ENCODE results near the gene SPO11.
A peak's percentile ranks its signal among the peaks of the same experiment; 100 is the strongest.

The SPO11 gene

DNA sequence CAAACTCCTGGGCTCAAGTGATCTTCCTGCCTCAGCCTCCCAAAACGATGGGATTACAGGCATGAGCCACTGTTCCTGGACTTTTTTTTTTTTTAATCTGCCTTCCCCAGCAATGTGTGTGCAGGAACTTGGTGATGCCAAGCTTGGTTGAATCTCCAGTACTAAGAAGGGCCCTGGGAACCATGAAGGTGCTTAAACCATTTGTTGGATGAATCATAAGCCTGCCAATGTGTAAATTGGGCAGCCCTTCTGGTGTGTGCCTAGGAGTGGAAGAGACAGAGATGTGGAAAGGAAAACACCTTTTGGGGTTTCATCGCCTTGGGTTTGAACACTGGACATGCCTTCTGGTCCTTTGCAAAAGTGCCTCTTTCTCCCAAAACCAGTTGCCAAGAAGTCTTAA, 7.1 kb upstream of the SPO11 start:
- no peak for DNase-seq (ENCODE audit: low read depth)

DNA sequence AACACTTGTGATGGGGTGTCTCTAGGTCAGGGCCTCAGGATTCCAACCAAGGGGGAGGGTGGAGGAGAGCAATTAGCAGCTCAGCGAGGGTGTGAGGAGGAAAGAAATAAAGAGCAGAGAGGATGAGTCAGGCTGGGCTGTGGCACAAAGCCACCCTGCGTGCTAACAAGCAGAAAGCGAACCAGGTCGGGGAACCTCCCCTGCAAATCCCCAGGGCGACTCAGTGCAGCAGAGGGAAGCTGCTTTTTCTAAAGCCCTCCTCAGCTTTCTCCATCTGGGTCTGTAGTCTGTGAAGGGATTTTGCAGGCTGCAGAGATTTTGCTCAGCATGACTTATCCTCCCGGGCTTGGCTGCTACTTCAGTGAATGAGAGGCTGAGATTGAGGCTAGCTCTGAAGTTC, 6.6 kb upstream of the SPO11 start:
- no peak overlapping the region for H3K4me3 ChIP-seq (ENCODE audit: low read depth, low read length)
- peak; percentile 53 for DNase-seq (ENCODE audit: low read depth)
- TF ChIP-seq, protein P1, sequence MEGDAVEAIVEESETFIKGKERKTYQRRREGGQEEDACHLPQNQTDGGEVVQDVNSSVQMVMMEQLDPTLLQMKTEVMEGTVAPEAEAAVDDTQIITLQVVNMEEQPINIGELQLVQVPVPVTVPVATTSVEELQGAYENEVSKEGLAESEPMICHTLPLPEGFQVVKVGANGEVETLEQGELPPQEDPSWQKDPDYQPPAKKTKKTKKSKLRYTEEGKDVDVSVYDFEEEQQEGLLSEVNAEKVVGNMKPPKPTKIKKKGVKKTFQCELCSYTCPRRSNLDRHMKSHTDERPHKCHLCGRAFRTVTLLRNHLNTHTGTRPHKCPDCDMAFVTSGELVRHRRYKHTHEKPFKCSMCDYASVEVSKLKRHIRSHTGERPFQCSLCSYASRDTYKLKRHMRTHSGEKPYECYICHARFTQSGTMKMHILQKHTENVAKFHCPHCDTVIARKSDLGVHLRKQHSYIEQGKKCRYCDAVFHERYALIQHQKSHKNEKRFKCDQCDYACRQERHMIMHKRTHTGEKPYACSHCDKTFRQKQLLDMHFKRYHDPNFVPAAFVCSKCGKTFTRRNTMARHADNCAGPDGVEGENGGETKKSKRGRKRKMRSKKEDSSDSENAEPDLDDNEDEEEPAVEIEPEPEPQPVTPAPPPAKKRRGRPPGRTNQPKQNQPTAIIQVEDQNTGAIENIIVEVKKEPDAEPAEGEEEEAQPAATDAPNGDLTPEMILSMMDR (IDR thresholded peaks at IDR 0.05; ENCODE audit: insufficient read depth, low read depth, low read length, missing control alignments) = no peak

More for the DNA sequence above, 7.1 kb upstream of the SPO11 start:
- TF ChIP-seq, protein P1 (IDR thresholded peaks at IDR 0.05; ENCODE audit: insufficient read depth, low read depth, low read length, missing control alignments) = no peak
- no peak overlapping the region for H3K4me3 ChIP-seq (ENCODE audit: low read depth, low read length)

DNA sequence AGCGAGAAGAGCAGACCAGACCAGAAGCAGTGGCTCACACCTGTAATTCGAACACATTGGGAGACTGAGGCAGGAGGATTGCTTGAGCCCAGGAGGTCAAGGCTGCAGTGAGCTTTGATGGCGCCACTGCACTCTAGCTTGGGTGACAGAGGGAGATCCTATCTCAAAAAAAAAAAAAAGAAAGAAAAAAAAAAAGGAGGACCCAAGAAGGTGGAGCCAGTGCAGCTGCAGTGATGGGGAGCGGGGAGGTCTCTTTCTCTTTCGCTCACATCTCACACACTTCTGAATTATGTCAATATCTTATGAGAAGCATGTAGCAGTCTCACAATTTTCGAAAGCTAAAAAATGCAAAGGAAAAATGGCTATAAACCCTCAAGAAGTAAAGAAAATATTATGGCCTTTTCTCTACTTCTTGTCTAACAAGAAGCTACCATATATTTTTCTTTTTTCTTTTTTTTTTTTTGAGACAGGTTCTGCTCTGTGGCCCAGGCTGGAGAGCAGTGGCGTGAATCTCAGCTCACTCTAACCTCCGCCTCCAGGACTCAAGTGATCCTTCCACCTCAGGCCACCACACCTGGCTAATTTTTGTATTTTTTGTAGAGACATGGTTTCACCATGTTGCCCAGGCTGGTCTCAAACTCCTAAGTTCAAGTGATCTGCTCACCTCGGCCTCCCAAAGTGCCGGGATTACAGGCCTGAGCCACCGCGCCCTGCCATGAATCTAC, 3.8 kb upstream of the SPO11 start:
- DNase-seq (ENCODE audit: low read depth) = no peak

DNA sequence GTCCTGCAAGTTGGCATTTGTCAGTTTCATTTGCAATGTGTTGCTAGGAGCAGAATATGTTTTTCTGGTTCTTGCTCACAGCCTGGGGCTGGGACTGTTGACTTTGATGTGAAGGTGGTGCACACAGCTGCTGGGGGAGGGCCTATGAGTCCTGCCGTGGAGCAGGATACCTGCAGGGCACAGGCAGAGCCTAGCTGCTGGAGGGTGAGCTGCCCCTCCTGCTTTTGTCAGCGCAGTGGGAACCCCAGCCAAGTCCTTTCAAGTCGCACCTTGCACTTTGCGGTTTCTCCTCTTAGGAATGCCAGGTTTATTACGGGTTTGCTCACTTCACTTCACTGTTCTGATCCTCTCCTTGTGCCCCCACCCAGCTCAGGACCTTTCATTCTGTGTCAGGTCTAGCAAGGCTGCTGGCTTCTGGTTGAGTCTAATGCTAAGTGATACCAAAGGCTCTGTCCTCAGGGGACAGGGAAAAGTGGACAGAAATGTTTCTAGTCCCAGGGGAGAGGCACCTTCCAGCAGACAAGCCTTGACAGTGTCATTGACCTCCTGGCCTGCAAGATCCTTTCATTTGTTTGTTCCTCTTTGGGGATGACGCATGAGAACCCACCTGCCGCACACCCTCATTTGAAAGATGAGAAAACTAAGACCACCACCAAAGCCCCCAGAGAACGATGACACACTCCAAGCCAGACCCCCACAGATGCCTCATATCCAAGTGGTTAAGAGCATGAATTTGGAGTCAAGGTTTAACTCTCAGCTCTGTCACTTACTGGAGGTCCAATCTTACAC, 2.7 kb upstream of the SPO11 start:
- no peak for DNase-seq (ENCODE audit: low read depth)
- TF ChIP-seq, protein P1 (IDR thresholded peaks at IDR 0.05; ENCODE audit: insufficient read depth, low read depth, low read length, missing control alignments) = no peak

More for the DNA sequence above, 3.8 kb upstream of the SPO11 start:
- TF ChIP-seq, protein P1 (IDR thresholded peaks at IDR 0.05; ENCODE audit: insufficient read depth, low read depth, low read length, missing control alignments) = no peak
- H3K4me3 ChIP-seq (ENCODE audit: low read depth, low read length) = no peak overlapping the region

DNA sequence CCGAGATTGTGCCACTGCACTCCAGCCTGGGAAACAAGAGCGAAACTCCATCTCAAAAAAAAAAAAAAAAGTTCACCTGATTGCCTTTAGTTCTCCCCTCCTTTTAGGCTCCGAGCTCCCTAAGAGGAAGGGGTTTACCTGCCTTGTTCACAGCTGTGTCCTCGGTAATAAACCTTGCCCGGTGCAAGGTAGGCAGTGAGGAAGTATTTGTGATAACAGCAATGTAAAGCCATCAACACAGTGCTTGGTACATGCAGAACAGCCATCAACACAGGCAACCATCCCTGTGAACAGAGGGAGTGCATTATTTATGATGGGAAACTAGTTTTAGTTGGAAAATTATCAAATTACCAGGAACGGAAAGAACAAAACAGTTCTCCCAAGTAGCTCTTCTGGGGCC, 1.8 kb upstream of the SPO11 start:
- TF ChIP-seq, protein P1 (IDR thresholded peaks at IDR 0.05; ENCODE audit: insufficient read depth, low read depth, low read length, missing control alignments) = no peak
- H3K4me3 ChIP-seq (ENCODE audit: low read depth, low read length) = no peak overlapping the region
- no peak for DNase-seq (ENCODE audit: low read depth)

More for the DNA sequence above, 2.7 kb upstream of the SPO11 start:
- H3K4me3 ChIP-seq (ENCODE audit: low read depth, low read length) = no peak overlapping the region

DNA sequence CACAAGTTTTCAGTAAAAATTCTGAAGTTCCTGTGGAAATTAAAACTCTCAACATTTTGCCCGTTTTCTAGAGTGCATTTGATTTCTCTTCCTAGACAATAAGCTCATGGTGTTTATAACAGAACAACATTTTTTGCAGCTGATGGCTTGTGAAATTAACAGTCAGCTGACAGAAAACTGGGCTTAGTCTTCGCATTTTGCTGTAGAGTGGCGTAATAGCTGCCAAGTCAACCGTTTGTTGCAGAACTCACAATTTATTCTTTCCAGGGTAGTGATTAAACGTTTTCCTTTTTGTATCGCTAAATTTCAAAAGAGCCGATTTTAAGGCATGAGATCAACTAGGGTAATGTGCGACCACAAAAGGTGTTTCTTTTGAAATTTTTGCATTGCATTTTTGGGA, 1.4 kb downstream of the SPO11 start:
- TF ChIP-seq, protein P1 (IDR thresholded peaks at IDR 0.05; ENCODE audit: insufficient read depth, low read depth, low read length, missing control alignments) = no peak
- DNase-seq (ENCODE audit: low read depth) = no peak
- no peak overlapping the region for H3K4me3 ChIP-seq (ENCODE audit: low read depth, low read length)

All from GM12865 (cell line).